Smooth muscle cell (in vitro differentiated cells): ENCODE data around the gene PARD3B. TPM values are rescaled to one million over a fixed set of nuclear protein-coding genes. Genes with fewer than 3 reads are reported as not detected.

ENCODE experiments used
- DNase-seq: peaks from one replicate; lab custom pipeline; 2025; ENCODE audit not compliant: unreplicated experiment; lab: John Stamatoyannopoulos, UW
- H2AFZ ChIP-seq: fragments of 200-600 bp; sonication (generic); 2 replicates; pipeline ENCODE4 v1.6.0; 2016; ENCODE audit warnings: antibody characterized with exemption, low read depth, mild to moderate bottlenecking
- H3F3A ChIP-seq: fragments of 200-600 bp; sonication (generic); 2 replicates; pipeline ENCODE4 v1.6.0; 2017; ENCODE audit warnings: antibody characterized with exemption, low read depth
- H3K27ac ChIP-seq: fragments of 200-600 bp; sonication (generic); 2 replicates; pipeline ENCODE4 v1.5.1; 2016; ENCODE audit warnings: low read depth, mild to moderate bottlenecking
- H3K27me3 ChIP-seq: fragments of 200-600 bp; sonication (generic); 2 replicates; pipeline ENCODE4 v1.6.1; 2016; ENCODE audit warnings: low read depth, mild to moderate bottlenecking
- H3K36me3 ChIP-seq: fragments of 200-600 bp; sonication (generic); 2 replicates; pipeline ENCODE4 v1.5.1; 2016; ENCODE audit warnings: low read depth
- H3K4me1 ChIP-seq: fragments of 200-600 bp; sonication (generic); 2 replicates; pipeline ENCODE4 v1.5.1; 2016; ENCODE audit warnings: low read depth
- H3K4me2 ChIP-seq: fragments of 200-600 bp; sonication (generic); 2 replicates; pipeline ENCODE4 v1.6.0; 2016; ENCODE audit warnings: mild to moderate bottlenecking
- H3K4me3 ChIP-seq: fragments of 200-600 bp; sonication (generic); 2 replicates; pipeline ENCODE4 v1.5.1; 2016; ENCODE audit warnings: mild to moderate bottlenecking
- H3K79me2 ChIP-seq: fragments of 200-600 bp; sonication (generic); 2 replicates; pipeline ENCODE4 v1.6.0; 2016; ENCODE audit warnings: low read depth, mild to moderate bottlenecking
- H3K9ac ChIP-seq: fragments of 200-600 bp; sonication (generic); 2 replicates; pipeline ENCODE4 v1.6.0; 2016; ENCODE audit warnings: low read depth
- H3K9me3 ChIP-seq: fragments of 200-600 bp; sonication (generic); replicated peaks from 2 replicates; pipeline ENCODE4 v1.5.1; 2016; ENCODE audit warnings: low read depth
- H4K20me1 ChIP-seq: fragments of 200-600 bp; sonication (generic); 2 replicates; pipeline ENCODE4 v1.6.0; 2016; ENCODE audit warnings: low read depth
- WGBS: methylation state at CpG from one replicate; pipeline ENCODE4 v1.1.7; 2016; ENCODE audit warnings: low lambda C conversion rate; 5-methylcytosine and 5-hydroxymethylcytosine counted together
- polyA plus RNA-seq: library from polyadenylated mRNA; unstranded; fragments of >200 nt; fragmentation: Nextera tagmentation; extraction: Ambion mirVana; gene quantifications from 2 replicates; pipeline ENCODE4 v1.2.1, GENCODE V29; 2016
- total RNA-seq: library from RNA; depleted of rRNA; stranded (reverse); fragments of >200 nt; gene quantifications from 2 replicates; pipeline ENCODE4 v1.2.3, GENCODE V29; 2014
- TF ChIP-seq, protein P1 (sequence below): fragments of 200-600 bp; sonication (generic); IDR thresholded peaks from 2 replicates; pipeline ENCODE4 v1.5.1; 2017; ENCODE audit warnings: borderline replicate concordance, mild to moderate bottlenecking, antibody characterized with exemption; ENCODE audit not compliant: insufficient read depth, poor library complexity, severe bottlenecking

Gene PARD3B
- total and polyA plus RNA-seq, 2 experiments from 2014 or later, result 3.3 to 12.2 TPM

DNA sequence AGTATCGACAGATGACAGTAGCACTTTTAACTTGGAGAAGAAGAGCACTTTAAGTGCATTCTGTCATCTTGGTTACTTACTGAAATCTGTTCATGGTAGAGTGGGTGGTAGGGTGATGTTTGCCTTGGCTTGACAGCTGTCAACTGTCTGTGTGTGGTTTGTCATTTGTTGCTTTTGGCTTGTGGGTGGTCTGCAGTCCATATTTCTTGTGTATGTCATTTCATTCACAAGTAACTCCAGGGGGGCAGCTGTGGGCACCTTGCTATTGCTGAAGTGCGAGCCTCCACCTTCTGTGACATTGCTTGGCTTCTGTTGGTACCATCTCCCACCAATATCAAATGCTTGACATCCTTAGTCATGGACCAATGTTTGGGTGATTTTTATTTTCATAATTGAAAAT is 825.5 kb downstream of the PARD3B start:
- WGBS, result 100% methylated on average over 2 of the region's 2 CpGs
- Histone ChIP-seq H3K9ac (no peak overlapping the region), H3K4me3 (no peak overlapping the region)

DNA sequence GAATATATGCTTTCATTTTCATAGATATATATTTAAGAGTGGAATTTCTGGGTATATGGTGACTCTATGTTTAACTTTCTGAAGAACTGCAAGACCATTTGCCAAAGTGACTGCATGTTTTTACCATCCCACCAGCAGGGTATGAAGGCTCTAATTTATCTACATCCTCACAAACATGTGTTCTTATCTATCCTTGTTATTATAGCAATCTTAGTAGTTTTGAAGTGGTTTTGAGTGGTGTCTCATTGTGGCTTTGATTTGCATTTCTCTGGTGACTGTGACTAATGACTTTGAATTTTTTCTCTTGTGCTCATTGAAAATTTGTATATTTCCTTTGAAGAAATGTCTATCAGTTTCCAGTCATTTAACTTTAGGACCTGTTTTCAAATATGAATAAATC is 826.9 kb downstream of the PARD3B start:
- Histone ChIP-seq H4K20me1 (peaks cover 6% of the 10 kb centered on the region), H3K4me1 (peaks cover 5% of the 10 kb centered on the region), H3K9me3 (no peaks in the 10 kb centered on the region), H3K79me2 (no peaks in the 10 kb centered on the region), H2AFZ (no peak overlapping the region), H3K27me3 (no peaks in the 10 kb centered on the region), H3K4me3 (no peak overlapping the region), H3K4me2 (no peak overlapping the region), H3K36me3 (no peaks in the 10 kb centered on the region), H3K27ac (no peak overlapping the region), H3K9ac (no peak overlapping the region), H3F3A (peaks cover 17% of the 10 kb centered on the region)
- DNase-seq, result no peak
- TF ChIP-seq, protein P1, sequence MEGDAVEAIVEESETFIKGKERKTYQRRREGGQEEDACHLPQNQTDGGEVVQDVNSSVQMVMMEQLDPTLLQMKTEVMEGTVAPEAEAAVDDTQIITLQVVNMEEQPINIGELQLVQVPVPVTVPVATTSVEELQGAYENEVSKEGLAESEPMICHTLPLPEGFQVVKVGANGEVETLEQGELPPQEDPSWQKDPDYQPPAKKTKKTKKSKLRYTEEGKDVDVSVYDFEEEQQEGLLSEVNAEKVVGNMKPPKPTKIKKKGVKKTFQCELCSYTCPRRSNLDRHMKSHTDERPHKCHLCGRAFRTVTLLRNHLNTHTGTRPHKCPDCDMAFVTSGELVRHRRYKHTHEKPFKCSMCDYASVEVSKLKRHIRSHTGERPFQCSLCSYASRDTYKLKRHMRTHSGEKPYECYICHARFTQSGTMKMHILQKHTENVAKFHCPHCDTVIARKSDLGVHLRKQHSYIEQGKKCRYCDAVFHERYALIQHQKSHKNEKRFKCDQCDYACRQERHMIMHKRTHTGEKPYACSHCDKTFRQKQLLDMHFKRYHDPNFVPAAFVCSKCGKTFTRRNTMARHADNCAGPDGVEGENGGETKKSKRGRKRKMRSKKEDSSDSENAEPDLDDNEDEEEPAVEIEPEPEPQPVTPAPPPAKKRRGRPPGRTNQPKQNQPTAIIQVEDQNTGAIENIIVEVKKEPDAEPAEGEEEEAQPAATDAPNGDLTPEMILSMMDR, result peak; percentile 15

More for the DNA sequence above, 825.5 kb downstream of the PARD3B start:
- Histone ChIP-seq H3K36me3 (no peaks in the 10 kb centered on the region), H3F3A (peaks cover 30% of the 10 kb centered on the region), H4K20me1 (peaks cover 10% of the 10 kb centered on the region), H2AFZ (no peak overlapping the region), H3K9me3 (no peaks in the 10 kb centered on the region), H3K27ac (no peak overlapping the region), H3K4me2 (no peak overlapping the region), H3K4me1 (peaks cover 9% of the 10 kb centered on the region), H3K27me3 (no peaks in the 10 kb centered on the region), H3K79me2 (no peaks in the 10 kb centered on the region)
- TF ChIP-seq, protein P1, result no peak
- no peak for DNase-seq

DNA sequence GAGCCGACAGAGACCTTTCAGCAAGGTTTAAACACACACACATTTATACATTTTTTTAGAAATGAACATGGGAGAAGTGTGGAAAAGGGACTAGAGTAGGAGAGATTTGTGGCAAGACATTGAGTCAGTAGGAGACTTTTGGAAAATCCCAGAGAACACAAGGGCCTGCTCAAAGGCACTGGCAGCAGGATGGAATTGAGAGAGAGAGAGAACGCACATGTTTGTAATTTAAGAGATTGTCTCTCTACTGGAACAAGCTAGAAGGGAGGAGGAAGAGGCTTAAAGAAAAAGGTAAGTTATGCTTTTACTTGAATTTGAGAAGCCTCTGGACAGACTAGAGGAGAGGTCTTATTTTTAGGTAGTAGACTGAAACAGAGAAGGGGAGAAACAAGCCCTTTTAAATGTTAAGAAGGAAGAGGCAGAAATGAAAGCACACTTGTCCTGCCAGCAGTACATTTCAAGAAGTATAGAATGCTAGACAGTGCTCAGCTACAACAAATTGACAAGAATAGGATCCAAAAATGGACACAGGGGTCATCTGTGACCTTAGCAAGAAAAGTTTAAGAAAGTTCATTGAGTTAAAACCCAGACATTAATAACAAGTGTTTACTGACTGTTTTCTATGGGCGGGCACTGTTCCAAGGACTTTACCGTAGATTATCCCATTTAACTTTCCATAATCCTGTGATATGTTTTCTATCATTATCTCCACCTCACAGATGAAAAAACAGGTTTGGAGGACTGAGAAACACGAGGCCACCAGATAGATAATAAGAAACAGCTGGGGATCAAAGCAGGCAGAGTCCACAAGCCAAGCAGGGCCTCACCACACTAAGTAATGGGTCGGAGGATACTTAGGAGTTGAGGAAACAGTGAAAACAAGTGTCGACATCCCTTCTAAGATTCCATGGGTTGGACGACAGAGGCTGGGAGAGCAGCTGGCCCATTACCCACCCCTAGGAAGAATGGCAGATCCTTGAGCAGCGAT is 830.5 kb downstream of the PARD3B start:
- no peaks in the 10 kb centered on the region for H3K9me3 ChIP-seq
- 43% methylated on average over 9 of the region's 9 CpGs for WGBS
- DNase-seq, result no peak

More for the DNA sequence above, 830.5 kb downstream of the PARD3B start:
- Histone ChIP-seq H3K9ac (no peak overlapping the region), H2AFZ (no peak overlapping the region), H3K4me3 (no peak overlapping the region), H3K27ac (no peak overlapping the region), H3K27me3 (no peaks in the 10 kb centered on the region), H3K79me2 (no peaks in the 10 kb centered on the region), H3K36me3 (no peaks in the 10 kb centered on the region), H4K20me1 (no peaks in the 10 kb centered on the region), H3F3A (peaks cover 7% of the 10 kb centered on the region), H3K4me1 (no peaks in the 10 kb centered on the region), H3K4me2 (peak overlapping the region; percentile 12)
- TF ChIP-seq, protein P1, result no peak
